Measurements from ENCODE around the gene SORCS3.

GRCh38 chr10:104867966-104868598 lies 227.0 kb downstream of the SORCS3 start:
- TF ChIP-seq USF2 (IDR thresholded peaks at IDR 0.05; ENCODE audit: low read depth, low read length): no peak
- TF ChIP-seq, protein P1, sequence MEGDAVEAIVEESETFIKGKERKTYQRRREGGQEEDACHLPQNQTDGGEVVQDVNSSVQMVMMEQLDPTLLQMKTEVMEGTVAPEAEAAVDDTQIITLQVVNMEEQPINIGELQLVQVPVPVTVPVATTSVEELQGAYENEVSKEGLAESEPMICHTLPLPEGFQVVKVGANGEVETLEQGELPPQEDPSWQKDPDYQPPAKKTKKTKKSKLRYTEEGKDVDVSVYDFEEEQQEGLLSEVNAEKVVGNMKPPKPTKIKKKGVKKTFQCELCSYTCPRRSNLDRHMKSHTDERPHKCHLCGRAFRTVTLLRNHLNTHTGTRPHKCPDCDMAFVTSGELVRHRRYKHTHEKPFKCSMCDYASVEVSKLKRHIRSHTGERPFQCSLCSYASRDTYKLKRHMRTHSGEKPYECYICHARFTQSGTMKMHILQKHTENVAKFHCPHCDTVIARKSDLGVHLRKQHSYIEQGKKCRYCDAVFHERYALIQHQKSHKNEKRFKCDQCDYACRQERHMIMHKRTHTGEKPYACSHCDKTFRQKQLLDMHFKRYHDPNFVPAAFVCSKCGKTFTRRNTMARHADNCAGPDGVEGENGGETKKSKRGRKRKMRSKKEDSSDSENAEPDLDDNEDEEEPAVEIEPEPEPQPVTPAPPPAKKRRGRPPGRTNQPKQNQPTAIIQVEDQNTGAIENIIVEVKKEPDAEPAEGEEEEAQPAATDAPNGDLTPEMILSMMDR (conservative IDR thresholded peaks at IDR 0.05; ENCODE audit: low read depth, low read length): no peak
- no peak for TF ChIP-seq POLR2A (IDR thresholded peaks at IDR 0.05; ENCODE audit: low read depth, low read length)
- no peak for TF ChIP-seq SMC3 (IDR thresholded peaks at IDR 0.05; ENCODE audit: low read depth, low read length)
- no peak for TF ChIP-seq MXI1 (IDR thresholded peaks at IDR 0.05; ENCODE audit: borderline replicate concordance, low read depth, low read length)
- TF ChIP-seq RAD21 (IDR thresholded peaks at IDR 0.05; ENCODE audit: low read length): no peak
- TF ChIP-seq, protein P2, sequence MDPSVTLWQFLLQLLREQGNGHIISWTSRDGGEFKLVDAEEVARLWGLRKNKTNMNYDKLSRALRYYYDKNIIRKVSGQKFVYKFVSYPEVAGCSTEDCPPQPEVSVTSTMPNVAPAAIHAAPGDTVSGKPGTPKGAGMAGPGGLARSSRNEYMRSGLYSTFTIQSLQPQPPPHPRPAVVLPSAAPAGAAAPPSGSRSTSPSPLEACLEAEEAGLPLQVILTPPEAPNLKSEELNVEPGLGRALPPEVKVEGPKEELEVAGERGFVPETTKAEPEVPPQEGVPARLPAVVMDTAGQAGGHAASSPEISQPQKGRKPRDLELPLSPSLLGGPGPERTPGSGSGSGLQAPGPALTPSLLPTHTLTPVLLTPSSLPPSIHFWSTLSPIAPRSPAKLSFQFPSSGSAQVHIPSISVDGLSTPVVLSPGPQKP (IDR thresholded peaks at IDR 0.05; ENCODE audit: borderline replicate concordance, low read depth, low read length): no peak
- no peak for TF ChIP-seq CHD1 (IDR thresholded peaks at IDR 0.05; ENCODE audit: low read depth, low read length)
- no peak for TF ChIP-seq RFX5 (IDR thresholded peaks at IDR 0.05; ENCODE audit: low read depth, low read length)

Measured in IMR-90 (cell line).